GF-D8 (cell line): ENCODE data around the gene UBC.
"Not testable (repeated sequence)": the region's sequence is repeated elsewhere in the genome, so short reads cannot be mapped to it uniquely, and the experiment has no call there.

Experiments
- DNase-seq: peaks from one replicate; lab custom pipeline; 2025; lab: John Stamatoyannopoulos, UW

The UBC gene

DNA sequence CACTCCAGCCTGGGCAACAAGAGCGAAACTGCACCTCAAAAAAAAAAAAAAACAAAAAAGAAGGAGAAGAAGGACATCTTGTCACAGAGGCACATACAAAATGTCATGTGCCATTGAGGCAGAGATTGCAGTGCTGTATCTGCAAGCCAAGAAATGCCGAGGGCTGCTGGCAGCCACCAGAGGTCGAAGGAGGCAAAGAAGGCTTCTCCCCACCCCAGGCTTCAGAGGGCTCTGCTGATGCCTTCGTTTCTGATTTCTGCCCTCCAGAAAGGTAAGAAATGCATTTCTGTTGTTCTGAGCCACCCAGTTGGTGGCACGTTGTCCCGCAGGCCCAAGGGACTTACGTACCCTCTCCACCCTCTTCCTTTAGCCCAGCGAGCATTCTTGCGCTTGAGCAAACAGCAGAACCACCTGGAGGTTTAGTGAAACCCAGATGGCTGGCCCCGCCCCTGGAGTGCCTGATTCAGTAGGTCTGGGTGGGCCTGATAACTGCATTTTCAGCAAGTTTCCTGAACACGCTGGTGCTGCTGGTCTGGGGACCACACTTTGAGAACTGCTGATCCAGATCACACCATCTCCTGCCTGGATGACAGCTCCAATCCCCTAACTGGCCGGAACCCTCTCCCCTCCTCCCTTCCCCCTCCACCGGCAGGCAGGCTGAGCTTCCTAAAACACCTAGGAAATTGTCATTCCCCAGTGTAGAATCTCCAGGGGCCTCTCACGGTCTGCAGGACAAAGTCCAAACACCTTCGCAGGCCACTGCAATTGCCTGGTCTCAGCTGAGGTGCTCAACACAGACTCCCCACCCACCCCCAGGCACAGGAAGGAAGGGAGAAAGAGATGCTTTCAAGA is 29.6 kb downstream of the UBC start:
- DNase-seq = peak; percentile 11

- DNase-seq = no peak
Measured at GRCh38 chr12:124883263-124884130, 31.0 kb downstream of the UBC start.

DNA sequence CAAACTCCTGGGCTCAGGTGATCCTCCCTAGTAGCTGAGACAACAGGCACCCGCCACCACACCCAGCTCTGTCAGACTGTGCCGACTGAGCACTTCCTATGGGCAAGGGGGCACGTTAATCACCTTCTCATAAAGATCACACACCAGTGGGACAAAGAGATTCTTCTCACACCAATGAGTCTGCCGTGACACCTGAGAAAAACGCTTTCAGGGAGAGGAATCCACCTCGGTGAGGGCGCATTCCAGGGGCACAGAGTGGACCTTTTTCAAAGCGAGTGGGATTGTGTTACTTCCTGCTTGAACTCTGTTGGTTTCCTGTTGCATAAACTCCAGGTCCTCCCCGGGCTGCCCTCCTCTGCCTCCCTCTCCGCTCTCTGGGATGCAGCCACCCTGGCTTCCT is 33.3 kb downstream of the UBC start:
- peak; percentile 59 for DNase-seq

DNA sequence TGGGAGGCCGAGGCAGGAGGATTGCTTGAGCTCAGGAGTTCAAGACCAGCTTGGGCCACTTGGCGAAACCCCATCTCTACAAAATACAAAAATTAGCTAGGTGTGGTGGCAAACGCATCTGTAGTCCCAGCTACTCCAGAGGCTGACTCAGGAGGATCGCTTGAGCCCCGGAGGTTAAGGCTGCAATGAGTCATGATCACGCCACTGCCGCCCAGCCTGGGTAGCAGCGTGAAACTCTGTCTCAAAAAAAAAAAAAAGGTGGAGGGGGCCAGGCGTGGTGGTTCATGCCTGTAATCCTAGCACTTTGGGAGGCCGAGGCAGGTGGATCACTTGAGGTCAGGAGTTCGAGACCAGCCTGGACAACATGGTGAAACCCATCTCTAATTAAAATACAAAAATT is 34.1 kb downstream of the UBC start:
- not testable (repeated sequence) for DNase-seq

GRCh38 chr12:124878795-124879516 is 35.5 kb downstream of the UBC start:
- no peak for DNase-seq

DNA sequence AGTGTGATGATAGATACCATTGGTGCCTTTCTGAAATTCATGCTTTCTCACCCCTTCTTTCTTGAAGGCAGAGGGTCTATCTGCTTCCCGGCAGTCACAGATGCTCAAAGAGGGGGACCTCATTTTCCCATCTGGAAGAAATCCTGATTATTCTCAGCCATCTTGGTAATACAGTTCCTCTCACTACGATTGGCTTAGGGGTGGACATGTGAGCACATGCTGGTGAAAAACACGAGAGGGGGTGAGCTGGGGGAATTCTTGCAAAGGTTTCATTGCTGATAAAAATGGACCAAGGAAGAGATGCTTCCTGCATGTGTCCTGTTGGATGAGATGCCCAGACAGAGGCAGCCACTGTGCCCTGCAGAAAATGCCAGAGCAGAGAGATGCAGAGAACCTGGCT is 37.0 kb downstream of the UBC start:
- DNase-seq = no peak

DNA sequence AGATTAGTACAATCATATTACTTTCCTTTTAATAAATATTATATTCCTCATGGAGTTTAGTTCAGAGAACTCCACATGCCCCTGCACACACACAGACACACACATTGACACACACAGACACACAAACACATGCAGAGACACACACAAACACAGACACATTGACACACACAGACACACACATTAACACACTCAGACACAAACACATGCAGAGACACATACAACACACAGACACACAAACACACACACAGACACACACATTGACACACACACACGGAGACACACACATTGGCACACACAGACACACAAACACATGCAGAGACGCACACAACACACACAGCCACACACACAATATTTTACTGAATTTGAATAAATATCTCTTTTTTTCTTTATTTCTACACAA is 38.3 kb downstream of the UBC start:
- no peak for DNase-seq

- DNase-seq = no peak
Measured at GRCh38 chr12:124875803-124876132, 38.7 kb downstream of the UBC start.

DNA sequence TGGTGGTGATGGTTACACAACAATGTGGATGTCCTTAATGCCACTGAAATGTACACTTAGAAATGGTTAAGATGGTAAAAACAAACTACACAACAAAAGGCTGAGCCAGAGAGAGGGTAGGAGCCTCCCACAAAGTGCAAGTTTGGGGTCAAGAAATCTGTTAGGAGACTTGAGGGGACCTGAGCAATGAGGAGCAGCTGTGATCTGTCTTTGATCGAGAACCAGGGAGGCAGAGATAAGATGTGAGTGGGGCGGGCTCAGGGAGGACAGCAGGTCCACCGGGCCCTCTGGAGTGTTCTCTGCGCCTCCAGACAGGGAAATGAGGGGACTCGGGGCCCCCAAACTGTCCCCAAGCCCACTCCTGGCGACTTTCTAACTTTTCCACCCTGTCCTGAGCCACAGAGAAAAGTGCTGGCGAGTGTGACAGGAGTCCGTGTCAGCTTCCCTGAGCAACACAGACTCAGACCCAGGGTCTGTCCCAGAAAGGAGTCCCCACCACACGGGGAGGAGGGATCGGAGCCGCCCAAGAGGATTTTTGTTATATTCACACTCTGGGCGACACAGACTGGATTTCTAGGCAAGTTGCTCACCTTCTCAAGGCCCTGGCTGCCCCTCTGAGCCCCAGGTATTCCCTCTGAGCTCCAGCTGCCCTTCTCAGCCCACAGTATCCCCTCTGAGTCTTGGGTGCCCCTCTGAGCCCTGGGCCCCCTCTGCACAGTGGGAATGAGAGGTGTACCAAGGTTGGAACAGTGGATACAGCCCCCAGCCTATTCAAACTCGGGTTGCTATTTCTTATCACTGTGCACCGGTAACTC is 39.3 kb downstream of the UBC start:
- no peak for DNase-seq

DNA sequence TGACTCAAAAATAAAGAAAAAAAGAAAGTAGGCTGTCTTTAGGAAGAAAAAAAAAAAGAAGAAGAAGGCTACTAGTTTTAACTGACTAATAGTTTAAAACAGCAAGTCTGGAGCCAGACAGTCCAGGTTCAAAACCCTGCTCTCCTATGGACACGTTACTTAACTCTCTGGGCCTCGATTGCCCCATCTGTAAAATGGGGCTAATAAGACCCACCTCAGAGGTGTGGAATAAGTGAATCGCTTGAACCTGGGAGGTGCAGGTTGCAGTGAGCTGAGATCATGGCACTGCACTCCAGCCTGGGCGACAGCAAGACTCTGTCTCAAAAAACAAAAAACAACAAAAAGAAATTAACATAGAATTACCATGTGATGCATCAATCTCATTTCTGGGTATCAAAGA is 40.3 kb downstream of the UBC start:
- DNase-seq = no peak

DNA sequence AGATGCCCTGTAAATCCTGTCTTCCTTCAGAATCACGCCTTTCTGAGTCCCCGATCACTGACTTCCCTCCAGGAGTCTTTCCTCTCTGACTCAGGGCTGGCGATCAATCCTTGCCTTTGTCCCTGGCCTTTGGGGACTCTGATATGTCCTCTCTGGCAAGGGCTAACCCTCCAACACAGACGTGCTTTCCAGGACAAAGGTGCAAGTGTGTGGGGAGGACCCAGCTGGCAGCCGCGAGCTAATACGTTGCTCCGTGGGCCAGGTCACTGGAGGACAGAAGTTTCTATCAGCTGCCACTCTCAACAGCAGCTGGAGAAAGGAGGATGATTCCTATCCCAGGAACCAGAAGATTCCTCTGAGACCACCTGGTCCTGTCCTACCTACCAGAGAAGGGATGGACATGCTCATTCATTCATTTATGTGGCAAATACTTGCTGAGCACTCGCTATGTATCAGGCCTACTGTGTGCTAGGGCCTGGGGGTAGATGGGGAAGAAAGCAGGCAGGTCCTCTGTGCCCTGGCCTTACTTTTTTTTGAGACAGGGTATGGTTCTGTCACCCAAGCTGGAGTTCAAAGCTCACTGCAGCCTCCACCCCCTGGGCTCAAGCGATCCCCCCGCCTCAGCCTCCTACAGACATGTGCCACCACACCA is 42.3 kb downstream of the UBC start:
- DNase-seq = no peak

DNA sequence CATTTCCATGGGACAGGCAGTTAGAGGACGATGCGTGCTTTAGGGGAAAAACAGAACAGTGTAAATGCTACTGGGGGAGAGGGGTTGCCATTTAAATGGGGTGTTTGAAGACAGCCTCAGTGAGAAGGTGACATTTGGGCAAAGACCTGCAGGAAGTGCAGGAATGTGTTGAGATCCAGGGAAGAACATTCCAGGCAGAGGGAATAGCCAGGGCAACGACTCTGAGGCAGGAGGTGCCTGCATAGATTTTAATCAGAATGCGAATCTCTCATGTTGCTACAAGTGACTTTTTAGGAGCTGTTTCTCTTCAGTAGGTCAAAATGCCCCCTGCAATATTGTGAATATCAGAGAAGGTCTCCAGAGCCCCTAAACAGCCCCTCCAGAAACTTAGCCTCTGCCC is 43.2 kb downstream of the UBC start:
- DNase-seq = no peak

GRCh38 chr12:124870515-124870914 is 43.9 kb downstream of the UBC start:
- no peak for DNase-seq

GRCh38 chr12:124869059-124869665 is 45.3 kb downstream of the UBC start:
- DNase-seq = peak; percentile 90

DNA sequence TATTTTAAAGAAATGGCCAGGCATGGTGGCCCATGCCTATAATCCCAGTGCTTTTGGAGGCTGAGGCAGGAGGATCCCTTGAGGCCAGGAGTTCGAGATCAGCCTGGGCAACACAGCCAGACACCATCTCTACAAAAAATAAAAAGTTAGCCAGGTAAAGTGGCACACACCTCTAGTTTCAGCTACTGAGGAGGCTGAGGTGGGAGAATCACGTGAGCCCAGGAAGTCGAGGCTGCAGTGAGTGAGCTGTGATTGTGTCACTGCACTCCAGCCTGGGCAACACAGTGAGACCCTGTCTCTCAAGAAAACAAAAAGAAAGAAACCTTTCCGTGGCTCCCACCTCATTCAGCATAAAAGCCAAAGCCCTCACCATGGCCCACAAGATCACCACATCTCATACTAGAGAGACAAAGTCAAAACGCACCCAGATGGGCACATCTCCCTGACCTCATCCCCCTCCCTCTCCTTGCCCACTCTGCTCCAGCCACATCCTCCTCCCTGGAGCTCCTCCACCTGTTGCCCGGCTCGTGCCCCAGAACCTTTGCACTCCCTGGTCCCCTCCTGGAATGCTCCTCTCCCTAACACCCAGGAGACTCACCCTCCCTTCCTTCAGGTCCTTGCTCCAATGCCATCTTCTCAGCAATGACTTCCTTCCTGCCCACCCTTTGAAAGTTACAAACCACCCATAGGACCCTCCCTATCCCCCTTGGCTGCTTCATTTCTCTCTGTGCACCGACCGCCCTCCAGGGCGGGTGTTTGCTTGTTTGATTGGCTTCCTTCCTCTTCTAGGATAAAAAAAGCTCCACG is 46.0 kb downstream of the UBC start:
- no peak for DNase-seq

DNA sequence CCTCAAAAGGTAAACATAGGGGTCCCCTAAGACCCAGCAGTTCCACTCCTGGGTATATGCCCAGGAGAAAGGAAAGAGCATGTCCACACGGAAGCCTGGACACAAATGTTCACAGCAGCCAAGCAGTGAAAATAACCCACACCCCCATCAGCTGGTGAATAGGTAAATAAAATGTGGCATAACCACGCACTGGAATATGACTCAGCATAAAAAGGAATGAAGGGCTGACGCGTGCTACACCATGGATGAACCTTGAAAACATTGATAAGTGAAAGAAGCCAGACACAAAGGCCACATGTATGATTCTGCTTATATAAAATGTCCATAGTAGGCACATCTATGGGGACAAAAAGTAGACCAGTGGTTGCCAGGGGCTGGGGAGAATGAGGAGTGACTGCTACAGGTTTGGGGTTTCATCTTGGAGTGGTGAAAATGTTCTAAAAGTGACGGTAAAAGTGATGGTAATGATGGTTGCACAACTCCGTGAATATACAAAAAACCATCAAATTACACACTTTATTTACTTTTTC is 47.0 kb downstream of the UBC start:
- DNase-seq = no peak

DNA sequence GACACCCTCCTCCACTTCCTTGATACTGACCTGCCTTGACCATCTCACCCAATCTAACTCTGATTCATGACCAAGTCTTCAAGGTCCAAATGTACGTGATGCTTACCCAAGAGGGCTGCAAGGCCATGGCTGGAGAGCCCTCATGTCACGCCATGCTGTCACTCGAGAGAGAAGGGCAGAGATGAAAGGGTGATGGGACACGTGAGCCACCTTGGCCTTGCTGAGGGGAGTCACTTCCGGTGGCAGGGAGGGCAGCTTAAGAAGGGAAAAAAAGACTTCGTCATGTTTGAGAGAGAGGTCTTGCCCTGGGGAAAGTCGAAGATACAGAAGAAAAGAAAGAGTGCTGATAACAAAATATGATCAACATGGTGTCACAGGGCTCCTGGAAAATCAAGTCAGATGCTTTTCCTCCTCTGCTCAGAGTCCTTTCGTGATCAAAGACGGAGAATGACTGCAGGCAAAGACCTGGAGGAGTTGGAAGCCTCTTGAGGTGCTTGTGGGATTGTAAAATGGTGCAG is 47.5 kb downstream of the UBC start:
- DNase-seq = no peak

DNA sequence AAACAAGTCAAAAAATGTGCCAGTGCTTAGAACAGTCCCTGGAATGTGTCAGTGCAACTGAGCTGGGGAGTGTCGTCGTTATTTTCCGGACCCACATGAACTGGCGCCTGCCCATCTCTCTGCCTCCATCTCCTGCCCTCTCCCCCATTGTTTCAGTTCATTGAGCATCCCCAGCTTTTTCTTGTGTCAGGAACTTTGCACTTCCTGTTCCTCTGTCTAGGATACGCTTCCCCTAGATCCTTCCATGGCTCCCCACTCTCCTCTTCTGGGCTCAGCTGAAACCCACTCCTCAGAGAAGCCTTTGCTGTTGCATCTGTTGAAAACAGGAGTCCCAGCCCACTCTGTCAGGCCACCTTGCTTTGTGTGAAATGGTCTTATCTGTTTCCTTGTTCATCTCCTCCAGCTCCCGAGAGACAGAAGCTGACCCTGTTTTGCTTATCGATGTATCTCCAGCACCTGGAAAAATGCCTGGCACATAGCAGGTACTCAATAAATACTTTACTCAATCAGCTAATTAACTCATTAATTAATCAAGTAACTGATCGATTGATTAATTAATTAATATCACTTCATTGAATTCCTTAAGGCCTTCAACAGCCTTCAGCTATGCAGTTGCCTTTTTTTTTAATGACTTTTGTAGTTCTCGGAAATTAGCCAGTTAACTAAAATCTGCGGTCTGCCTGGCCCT is 48.1 kb downstream of the UBC start:
- DNase-seq = no peak

DNA sequence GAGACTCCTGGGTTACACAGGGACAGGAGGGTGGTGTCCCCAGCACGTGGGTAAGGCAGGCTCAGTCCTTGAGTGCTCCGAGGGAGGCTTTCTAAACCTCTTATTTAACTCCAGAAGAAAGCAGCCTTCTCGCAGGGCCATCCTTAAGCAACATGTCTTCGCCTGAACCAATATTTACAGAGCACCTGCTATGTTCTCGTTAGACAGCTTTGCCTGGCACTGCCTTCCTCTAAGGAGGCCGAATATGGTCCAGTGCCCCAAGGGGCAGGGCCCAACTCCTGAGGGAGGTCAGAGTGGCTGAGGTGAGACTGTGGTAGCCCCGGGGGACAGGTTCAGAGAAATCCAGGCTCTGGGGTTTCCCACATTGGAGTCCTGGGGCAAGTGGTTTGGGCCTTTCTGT is 48.7 kb downstream of the UBC start:
- DNase-seq = no peak
